DOHH2 (cell line): ENCODE measurements around the gene CDKAL1.

Source experiments
- H3F3A ChIP-seq: fragments of 200-600 bp; sonication (generic), shearing (Covaris generic); 2 replicates; pipeline ENCODE4 v1.6.0; 2016; ENCODE audit warnings: antibody characterized with exemption, mild to moderate bottlenecking; ENCODE audit not compliant: control insufficient read depth, insufficient read depth
- H3K27ac ChIP-seq: fragments of 200-600 bp; sonication (generic); 2 replicates; pipeline ENCODE4 v1.5.1; 2014; ENCODE audit warnings: low read depth, mild to moderate bottlenecking, low read length, moderate library complexity
- H3K27me3 ChIP-seq: fragments of 200-600 bp; sonication (generic); 2 replicates; pipeline ENCODE4 v1.6.1; 2014; ENCODE audit warnings: mild to moderate bottlenecking, low read length, mixed read lengths; ENCODE audit not compliant: control insufficient read depth
- H3K36me3 ChIP-seq: fragments of 200-600 bp; sonication (generic); 2 replicates; pipeline ENCODE4 v1.6.1; 2014; ENCODE audit warnings: mild to moderate bottlenecking, low read length, moderate library complexity, mixed read lengths; ENCODE audit not compliant: control insufficient read depth
- H3K4me1 ChIP-seq: fragments of 200-600 bp; sonication (generic); 2 replicates; pipeline ENCODE4 v1.6.1; 2014; ENCODE audit warnings: mild to moderate bottlenecking, low read length, mixed read lengths; ENCODE audit not compliant: control insufficient read depth
- H3K4me2 ChIP-seq: fragments of 200-600 bp; sonication (generic); 2 replicates; pipeline ENCODE4 v1.6.0; 2014; ENCODE audit warnings: mild to moderate bottlenecking, low read length, moderate library complexity
- H3K4me3 ChIP-seq: fragments of 200-600 bp; sonication (generic); 2 replicates; pipeline ENCODE4 v1.5.1; 2014; ENCODE audit warnings: mild to moderate bottlenecking, low read length, mixed read lengths
- H3K79me2 ChIP-seq: fragments of 200-600 bp; sonication (generic); 2 replicates; pipeline ENCODE4 v1.6.1; 2014; ENCODE audit warnings: mild to moderate bottlenecking, low read length, mixed read lengths; ENCODE audit not compliant: control insufficient read depth
- H3K9me2 ChIP-seq: fragments of 200-600 bp; sonication (generic); replicated peaks from 2 replicates; pipeline ENCODE4 v1.6.1; 2014; ENCODE audit warnings: mild to moderate bottlenecking, low read length, mixed read lengths; ENCODE audit not compliant: control insufficient read depth
- H3K9me3 ChIP-seq: fragments of 200-600 bp; sonication (generic); 2 replicates; pipeline ENCODE4 v1.6.1; 2014; ENCODE audit warnings: antibody characterized with exemption, low read length, mixed read lengths; ENCODE audit not compliant: control insufficient read depth, insufficient read depth
- H4K20me1 ChIP-seq: fragments of 200-600 bp; sonication (generic); 2 replicates; pipeline ENCODE4 v1.6.0; 2014; ENCODE audit warnings: low read depth, mild to moderate bottlenecking, antibody characterized with exemption, low read length, moderate library complexity; ENCODE audit not compliant: control insufficient read depth, insufficient read depth
- EZH2phosphoT487 ChIP-seq: fragments of 200-600 bp; sonication (generic); IDR thresholded peaks from 2 replicates; pipeline ENCODE4 v1.6.1; 2017; ENCODE audit warnings: borderline replicate concordance, mild to moderate bottlenecking, antibody characterized with exemption, low read length, moderate library complexity, mixed read lengths
- TF ChIP-seq, protein P1 (sequence below): fragments of 200-600 bp; sonication (generic); IDR thresholded peaks from one replicate; pipeline ENCODE4 v1.5.1; 2014; ENCODE audit warnings: antibody characterized with exemption, mild to moderate bottlenecking, low read depth, low read length; ENCODE audit not compliant: poor library complexity, severe bottlenecking

The CDKAL1 gene

DNA sequence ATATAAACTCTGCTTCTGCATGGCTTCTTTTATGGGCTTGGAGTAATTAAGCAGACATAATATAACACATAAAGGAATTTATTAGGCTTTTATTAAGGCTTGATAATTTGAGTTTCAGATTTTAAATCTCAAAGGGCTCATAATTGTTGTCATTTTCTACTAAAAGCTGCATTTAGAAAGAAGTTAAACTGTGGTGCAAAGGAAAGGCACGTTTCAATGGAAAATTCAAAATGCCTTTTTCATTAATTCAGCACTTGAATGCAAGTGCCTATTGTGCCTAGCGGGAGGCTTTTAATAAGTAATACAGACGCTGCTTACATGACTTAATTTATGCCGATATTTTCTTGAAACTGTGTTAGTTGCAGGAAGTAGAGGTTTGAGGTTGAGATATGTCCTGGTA lies 627.5 kb downstream of the CDKAL1 start:
- H3K36me3 ChIP-seq = no peaks in the 10 kb centered on the region
- no peaks in the 10 kb centered on the region for H3K79me2 ChIP-seq
- H4K20me1 ChIP-seq = no peaks in the 10 kb centered on the region
- H3K4me3 ChIP-seq = no peak overlapping the region
- H3F3A ChIP-seq = no peaks in the 10 kb centered on the region
- no peaks in the 10 kb centered on the region for H3K27me3 ChIP-seq
- H3K9me3 ChIP-seq = no peaks in the 10 kb centered on the region
- no peaks in the 10 kb centered on the region for H3K9me2 ChIP-seq
- no peaks in the 10 kb centered on the region for H3K4me1 ChIP-seq
- H3K4me2 ChIP-seq = no peak overlapping the region
- TF ChIP-seq, protein P1, sequence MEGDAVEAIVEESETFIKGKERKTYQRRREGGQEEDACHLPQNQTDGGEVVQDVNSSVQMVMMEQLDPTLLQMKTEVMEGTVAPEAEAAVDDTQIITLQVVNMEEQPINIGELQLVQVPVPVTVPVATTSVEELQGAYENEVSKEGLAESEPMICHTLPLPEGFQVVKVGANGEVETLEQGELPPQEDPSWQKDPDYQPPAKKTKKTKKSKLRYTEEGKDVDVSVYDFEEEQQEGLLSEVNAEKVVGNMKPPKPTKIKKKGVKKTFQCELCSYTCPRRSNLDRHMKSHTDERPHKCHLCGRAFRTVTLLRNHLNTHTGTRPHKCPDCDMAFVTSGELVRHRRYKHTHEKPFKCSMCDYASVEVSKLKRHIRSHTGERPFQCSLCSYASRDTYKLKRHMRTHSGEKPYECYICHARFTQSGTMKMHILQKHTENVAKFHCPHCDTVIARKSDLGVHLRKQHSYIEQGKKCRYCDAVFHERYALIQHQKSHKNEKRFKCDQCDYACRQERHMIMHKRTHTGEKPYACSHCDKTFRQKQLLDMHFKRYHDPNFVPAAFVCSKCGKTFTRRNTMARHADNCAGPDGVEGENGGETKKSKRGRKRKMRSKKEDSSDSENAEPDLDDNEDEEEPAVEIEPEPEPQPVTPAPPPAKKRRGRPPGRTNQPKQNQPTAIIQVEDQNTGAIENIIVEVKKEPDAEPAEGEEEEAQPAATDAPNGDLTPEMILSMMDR = no peak
- no peak for TF ChIP-seq EZH2phosphoT487
- H3K27ac ChIP-seq = no peak overlapping the region

DNA sequence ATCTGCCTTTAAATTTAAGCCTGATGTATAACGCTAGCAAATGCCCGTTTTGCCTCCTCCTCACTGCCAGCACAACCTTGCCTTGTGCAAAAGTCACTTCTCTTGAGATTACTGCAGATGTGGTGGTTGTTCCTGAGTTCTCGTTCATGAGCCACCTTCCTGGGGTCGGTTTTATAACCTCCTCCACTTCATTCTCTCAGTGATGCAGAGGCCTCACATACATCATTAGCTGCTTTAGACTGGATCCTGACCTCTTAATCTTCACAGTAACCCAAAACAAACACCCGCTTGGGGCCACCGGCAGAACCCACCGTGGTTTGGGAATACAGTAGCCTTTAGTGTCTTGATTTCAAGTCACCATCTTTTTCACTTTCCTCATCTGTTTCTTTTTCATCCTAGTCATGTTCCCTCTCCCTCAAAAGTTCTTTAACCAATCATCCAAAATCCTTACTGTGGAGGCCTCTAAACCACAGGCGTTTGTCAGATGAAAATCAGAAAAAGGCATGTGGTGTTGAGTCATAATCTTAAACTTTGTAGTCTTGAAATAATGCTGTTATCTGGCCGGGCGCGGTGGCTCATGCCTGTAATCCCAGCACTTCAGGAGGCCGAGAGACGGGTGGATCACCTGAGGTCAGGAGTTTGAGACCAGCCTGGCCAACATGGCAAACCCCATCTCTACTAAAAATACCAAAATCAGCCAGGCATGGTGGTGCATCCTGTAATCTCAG lies 629.0 kb downstream of the CDKAL1 start:
- no peaks in the 10 kb centered on the region for H3K9me2 ChIP-seq
- H3K9me3 ChIP-seq = no peaks in the 10 kb centered on the region
- no peaks in the 10 kb centered on the region for H3K4me1 ChIP-seq
- H3K27ac ChIP-seq = no peak overlapping the region
- no peaks in the 10 kb centered on the region for H3K36me3 ChIP-seq
- no peaks in the 10 kb centered on the region for H3K27me3 ChIP-seq
- no peaks in the 10 kb centered on the region for H4K20me1 ChIP-seq
- H3F3A ChIP-seq = no peaks in the 10 kb centered on the region
- H3K4me2 ChIP-seq = no peak overlapping the region
- H3K4me3 ChIP-seq = no peak overlapping the region
- H3K79me2 ChIP-seq = no peaks in the 10 kb centered on the region
- TF ChIP-seq, protein P1 = no peak
- no peak for TF ChIP-seq EZH2phosphoT487

DNA sequence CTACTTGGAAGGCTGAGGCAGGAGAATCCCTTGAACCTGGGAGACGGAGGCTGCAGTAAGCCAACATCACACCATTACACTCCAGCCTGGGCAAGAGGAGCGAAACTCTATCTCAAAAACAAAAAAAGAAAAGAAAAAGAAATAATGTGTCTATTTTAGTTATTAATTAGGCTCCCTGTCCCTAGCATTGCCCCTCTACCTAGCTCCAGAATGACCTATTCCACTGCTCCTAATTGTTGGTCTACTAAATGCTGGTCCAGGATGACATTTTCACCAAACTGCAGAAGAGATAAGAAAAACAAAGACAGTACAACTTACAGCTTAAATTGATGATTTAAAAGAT lies 629.6 kb downstream of the CDKAL1 start:
- no peaks in the 10 kb centered on the region for H3K4me1 ChIP-seq
- TF ChIP-seq, protein P1 = no peak
- TF ChIP-seq EZH2phosphoT487 = no peak
- no peak overlapping the region for H3K4me2 ChIP-seq
- no peaks in the 10 kb centered on the region for H3K9me3 ChIP-seq
- H3K9me2 ChIP-seq = no peaks in the 10 kb centered on the region
- H3K27ac ChIP-seq = no peak overlapping the region
- H3K4me3 ChIP-seq = no peak overlapping the region
- H3K36me3 ChIP-seq = no peaks in the 10 kb centered on the region
- H3K79me2 ChIP-seq = no peaks in the 10 kb centered on the region
- H4K20me1 ChIP-seq = no peaks in the 10 kb centered on the region
- no peaks in the 10 kb centered on the region for H3F3A ChIP-seq
- H3K27me3 ChIP-seq = no peaks in the 10 kb centered on the region
